Measurements from ENCODE around the gene HTR3B.

The HTR3B gene

DNA sequence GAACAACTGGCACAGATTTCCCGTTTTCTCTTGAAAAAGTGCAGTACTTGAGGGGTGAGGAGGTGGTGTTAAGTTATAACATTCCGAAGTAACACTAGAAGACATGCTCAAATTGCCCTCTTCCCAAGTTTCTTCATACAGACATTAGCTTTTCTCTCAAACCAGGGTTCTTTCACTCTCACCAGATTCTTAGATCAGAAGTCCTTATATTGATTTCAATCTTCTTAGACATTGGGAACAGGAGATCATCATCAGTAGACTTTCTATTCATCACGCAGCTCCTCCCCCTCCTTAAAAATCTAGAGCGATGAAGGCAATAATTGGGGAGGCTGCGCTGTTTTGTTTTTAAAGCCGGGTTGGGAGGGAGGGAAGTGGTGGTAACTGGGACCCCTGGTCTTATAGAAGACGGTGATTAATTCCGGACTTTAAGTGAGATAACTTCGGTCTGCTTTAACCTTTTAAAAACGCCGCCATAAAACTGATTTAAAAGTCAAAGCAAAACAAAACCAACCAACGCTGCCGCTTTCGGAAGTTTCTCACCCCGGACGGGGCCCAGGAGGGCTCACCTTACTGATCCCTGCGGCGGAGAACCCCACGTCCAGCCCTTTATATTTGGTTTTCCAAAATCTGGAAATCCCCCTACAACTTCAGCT, 29.9 kb upstream of the HTR3B start:
- H3K9me3 ChIP-seq (ENCODE audit: severe bottlenecking) = no peaks in the 10 kb centered on the region
- no peaks in the 10 kb centered on the region for H3K27me3 ChIP-seq (ENCODE audit: insufficient read depth, low read depth, severe bottlenecking)
- peak overlapping the region; percentile 94 for H3K4me3 ChIP-seq (ENCODE audit: low read depth, low read length)
- TF ChIP-seq, protein P1, sequence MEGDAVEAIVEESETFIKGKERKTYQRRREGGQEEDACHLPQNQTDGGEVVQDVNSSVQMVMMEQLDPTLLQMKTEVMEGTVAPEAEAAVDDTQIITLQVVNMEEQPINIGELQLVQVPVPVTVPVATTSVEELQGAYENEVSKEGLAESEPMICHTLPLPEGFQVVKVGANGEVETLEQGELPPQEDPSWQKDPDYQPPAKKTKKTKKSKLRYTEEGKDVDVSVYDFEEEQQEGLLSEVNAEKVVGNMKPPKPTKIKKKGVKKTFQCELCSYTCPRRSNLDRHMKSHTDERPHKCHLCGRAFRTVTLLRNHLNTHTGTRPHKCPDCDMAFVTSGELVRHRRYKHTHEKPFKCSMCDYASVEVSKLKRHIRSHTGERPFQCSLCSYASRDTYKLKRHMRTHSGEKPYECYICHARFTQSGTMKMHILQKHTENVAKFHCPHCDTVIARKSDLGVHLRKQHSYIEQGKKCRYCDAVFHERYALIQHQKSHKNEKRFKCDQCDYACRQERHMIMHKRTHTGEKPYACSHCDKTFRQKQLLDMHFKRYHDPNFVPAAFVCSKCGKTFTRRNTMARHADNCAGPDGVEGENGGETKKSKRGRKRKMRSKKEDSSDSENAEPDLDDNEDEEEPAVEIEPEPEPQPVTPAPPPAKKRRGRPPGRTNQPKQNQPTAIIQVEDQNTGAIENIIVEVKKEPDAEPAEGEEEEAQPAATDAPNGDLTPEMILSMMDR (IDR thresholded peaks at IDR 0.05; ENCODE audit: low read depth, low read length) = no peak
- 0 out of 2 replicates have a peak, but pooled peaks cover 3% of the 10 kb centered on the region for H3K36me3 ChIP-seq
- peak overlapping the region; percentile 67 for H3K27ac ChIP-seq
- DNase-seq = no peak

DNA sequence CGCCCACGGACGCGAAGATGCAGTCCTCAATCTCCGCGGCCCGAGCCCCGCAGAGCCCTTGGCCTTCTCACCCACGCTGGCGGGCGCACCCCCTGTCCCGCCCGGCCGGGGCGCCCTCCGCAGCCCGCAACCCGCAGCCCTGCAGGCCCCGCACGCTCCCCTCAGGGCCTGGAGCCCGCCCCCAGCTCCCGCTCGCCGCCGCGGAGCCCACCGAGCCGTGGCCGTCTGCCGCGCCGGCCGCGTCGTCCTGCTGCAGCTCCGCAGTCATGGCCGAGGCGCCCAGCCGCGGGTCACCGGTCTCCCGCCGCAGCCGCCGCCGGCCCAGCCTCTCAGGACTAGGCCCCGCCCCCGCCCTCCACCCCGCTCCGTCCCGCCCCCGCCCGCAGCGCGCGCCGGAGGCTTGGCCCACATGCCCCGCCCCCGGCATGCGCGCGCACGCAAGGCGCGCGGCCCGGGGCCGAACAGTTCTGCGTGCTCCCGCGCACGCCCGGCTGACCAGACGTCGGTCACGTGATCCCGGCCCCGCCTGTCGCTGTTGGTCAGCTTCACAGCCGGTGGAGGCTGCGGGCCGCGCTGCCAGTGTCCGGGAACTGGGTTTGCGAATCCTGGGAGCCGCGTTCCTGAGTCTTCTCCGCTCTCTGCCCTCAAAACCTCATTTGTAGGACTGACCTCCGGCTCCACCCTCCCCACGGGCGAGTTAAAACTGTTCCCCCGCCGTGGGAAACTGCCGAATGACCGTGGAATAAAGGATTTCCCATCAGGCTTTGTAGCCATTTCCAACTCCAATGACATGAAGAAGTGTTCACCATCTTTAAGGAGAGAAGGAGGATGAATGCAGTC, 29.1 kb upstream of the HTR3B start, which contains the start of gene USP28:
Gene USP28 (minus strand): TSS at position 339 of the 840 bp plus-strand sequence. CDS start 71 bp downstream, at position 268.
- TF ChIP-seq, protein P1 (IDR thresholded peaks at IDR 0.05; ENCODE audit: low read depth, low read length) = no peak

DNA sequence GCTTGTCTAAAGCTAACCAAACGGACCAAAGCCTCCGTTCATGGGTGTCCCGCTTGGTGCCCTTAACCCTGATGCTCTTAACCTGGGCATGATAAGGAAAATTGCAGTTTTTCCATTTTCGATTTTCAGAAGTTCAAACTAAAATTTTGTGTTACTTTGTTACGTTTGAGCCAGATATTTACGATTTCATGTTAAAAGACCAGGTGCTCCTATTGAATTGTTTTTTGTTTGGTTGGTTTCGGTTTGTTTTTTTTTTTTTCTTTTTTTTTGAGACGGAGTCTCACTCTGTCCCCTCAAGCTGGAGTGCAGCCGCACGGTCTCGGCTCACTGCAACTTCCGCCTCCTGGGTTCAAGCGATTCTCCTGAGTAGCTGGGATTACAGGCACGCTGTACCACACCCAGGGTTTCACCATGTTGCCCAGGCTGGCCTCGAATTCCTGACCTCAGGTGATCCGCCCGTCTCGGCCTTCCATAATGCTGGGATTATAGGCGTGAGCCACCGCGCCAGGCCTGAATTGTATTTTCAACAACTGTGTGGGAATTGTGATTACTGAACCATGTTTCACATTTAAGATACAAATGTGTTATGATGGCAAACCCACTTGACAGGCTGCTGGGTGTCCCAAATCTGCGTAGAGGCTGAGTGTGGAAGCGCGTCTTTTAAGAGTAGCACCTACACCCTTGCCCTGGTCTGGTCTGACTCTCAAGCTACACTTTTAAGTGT, 28.4 kb upstream of the HTR3B start:
- no peaks in the 10 kb centered on the region for H3K27me3 ChIP-seq (ENCODE audit: insufficient read depth, low read depth, severe bottlenecking)
- no peaks in the 10 kb centered on the region for H3K36me3 ChIP-seq
- no peaks in the 10 kb centered on the region for H3K9me3 ChIP-seq (ENCODE audit: severe bottlenecking)
- TF ChIP-seq, protein P1 (IDR thresholded peaks at IDR 0.05; ENCODE audit: low read depth, low read length) = no peak
- peak overlapping the region; percentile 91 for H3K27ac ChIP-seq
- H3K4me3 ChIP-seq (ENCODE audit: low read depth, low read length) = peak overlapping the region; percentile 58
- DNase-seq = peak; percentile 86

More for the DNA sequence above, 29.1 kb upstream of the HTR3B start, which contains the start of gene USP28:
- peak within 1 kb of the TSS; percentile 94 for H3K4me3 ChIP-seq (ENCODE audit: low read depth, low read length)
- H3K27ac ChIP-seq = peak within 1 kb of the TSS; percentile 91
- H3K36me3 ChIP-seq = 0 out of 2 replicates have a peak, but pooled peaks cover 3% of the 10 kb centered on the region
- H3K27me3 ChIP-seq (ENCODE audit: insufficient read depth, low read depth, severe bottlenecking) = no peaks in the 10 kb centered on the region
- peak; percentile 97 for DNase-seq
- no peaks in the 10 kb centered on the region for H3K9me3 ChIP-seq (ENCODE audit: severe bottlenecking)

DNA sequence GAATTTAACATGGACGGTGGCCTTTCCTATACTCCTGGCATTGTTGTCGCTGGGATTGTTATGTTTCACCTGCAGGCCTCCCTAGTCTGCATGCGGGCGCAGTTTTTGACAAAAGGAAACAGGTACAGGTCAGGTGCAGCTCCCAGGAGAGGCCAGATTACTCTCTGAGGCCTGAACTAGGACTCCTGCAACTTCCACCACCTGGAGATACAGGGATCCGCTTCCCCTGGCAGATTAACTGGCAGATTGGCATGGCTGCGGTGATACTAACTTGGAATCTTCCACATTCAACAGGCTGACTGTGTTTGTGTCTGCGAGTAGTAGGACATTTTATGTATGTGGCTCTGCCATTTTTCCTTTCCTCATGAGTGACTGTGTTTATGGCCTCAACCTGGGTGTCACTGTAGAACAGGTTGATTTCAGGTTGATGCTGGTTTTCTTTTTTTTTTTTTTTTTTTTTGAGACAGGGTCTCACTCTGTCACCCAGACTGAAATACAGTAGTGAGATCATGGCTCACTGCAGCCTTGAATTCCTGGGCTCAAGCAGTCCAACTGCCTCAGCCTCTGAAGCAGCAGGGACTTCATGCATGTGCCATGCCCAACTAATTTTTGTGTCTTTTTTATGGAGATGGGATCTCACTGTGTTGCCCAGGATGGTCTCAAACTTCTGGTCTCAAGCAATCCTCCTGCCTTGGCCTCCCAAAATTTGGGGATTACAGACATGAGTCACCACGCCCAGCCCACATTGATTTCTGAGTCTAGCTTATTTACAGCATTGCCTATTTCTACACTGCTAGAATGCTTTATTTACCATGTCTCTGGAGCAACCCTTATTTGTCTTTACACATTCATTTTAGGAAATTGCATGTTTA, 27.6 kb upstream of the HTR3B start:
- H3K36me3 ChIP-seq = no peaks in the 10 kb centered on the region
- H3K27ac ChIP-seq = peak overlapping the region; percentile 91
- H3K4me3 ChIP-seq (ENCODE audit: low read depth, low read length) = no peak overlapping the region; the same call in 1 of the 2 replicates

More for the DNA sequence above, 27.6 kb upstream of the HTR3B start:
- DNase-seq = no peak
- no peaks in the 10 kb centered on the region for H3K27me3 ChIP-seq (ENCODE audit: insufficient read depth, low read depth, severe bottlenecking)
- TF ChIP-seq, protein P1 (IDR thresholded peaks at IDR 0.05; ENCODE audit: low read depth, low read length) = no peak
- no peaks in the 10 kb centered on the region for H3K9me3 ChIP-seq (ENCODE audit: severe bottlenecking)
